ENCODE results near the gene SPRED2. TPM values are rescaled to one million over a fixed set of nuclear protein-coding genes. Genes with fewer than 3 reads are reported as not detected.
"Not testable (repeated sequence)": the region's sequence is repeated elsewhere in the genome, so short reads cannot be mapped to it uniquely, and the experiment has no call there.

Gene SPRED2
- total and polyA plus RNA-seq, 2 of the 8 experiments (the other 6 are each of a cell fraction or from before 2014, with no cell fraction given): 15.3 to 22.5 TPM

GRCh38 chr2:65338830-65339495 lies 93.4 kb downstream of the SPRED2 start:
- H4K8ac ChIP-seq (ENCODE audit: extremely low read depth, insufficient read depth, low read length); H2BK12ac ChIP-seq (ENCODE audit: low read depth, low read length); H3K18ac ChIP-seq (ENCODE audit: extremely low read depth, low read length); DNase-seq (ENCODE audit: low read depth in 1 of 2, low spot score in 2 of 2); POLR2A ChIA-PET (ENCODE audit: partially characterized antibody); H3K23ac ChIP-seq (ENCODE audit: insufficient read length); H2AK5ac ChIP-seq (ENCODE audit: low read depth, low read length); H2BK120ac ChIP-seq (replicated peaks; ENCODE audit: low read depth, low read length); H4K20me1 ChIP-seq (replicated peaks in 1 of 2; ENCODE audit: control insufficient read depth in 1 of 2, insufficient read depth in 2 of 2, low read length in 2 of 2); H3K4me1 ChIP-seq (replicated peaks in 1 of 4; ENCODE audit: control insufficient read depth in 3 of 4, insufficient read depth in 4 of 4, low read length in 3 of 4); H2BK20ac ChIP-seq (ENCODE audit: low read length); H4K91ac ChIP-seq (replicated peaks; ENCODE audit: insufficient read length, low read length); H4K5ac ChIP-seq (ENCODE audit: insufficient read length, low read depth, low read length); H3K4me3 ChIP-seq (ENCODE audit: extremely low read depth in 1 of 4, insufficient read depth in 2 of 4, low read depth in 3 of 4, low read length in 4 of 4); H3K79me1 ChIP-seq (ENCODE audit: low read depth, low read length); H3K27me3 ChIP-seq (replicated peaks in 1 of 4; ENCODE audit: control insufficient read depth in 3 of 4, extremely low read depth in 1 of 4, insufficient read depth in 3 of 4, low read length in 3 of 4); H3K9ac ChIP-seq (replicated peaks in 1 of 4; ENCODE audit: extremely low read depth in 1 of 4, low read depth in 3 of 4, low read length in 3 of 4); H3K56ac ChIP-seq (replicated peaks; ENCODE audit: insufficient read length, low read depth, low read length); FAIRE-seq; H3K27ac ChIP-seq (ENCODE audit: low read depth, low read length); H2BK5ac ChIP-seq (ENCODE audit: low read depth, low read length); H3K23me2 ChIP-seq (ENCODE audit: low read depth, low read length); H3K9me3 ChIP-seq (ENCODE audit: insufficient read depth in 2 of 2, low read depth in 1 of 2, low read length in 1 of 2); H3K4ac ChIP-seq (replicated peaks; ENCODE audit: insufficient read length, low read depth, low read length); H3K79me2 ChIP-seq (ENCODE audit: control insufficient read depth in 1 of 2, insufficient read depth in 2 of 2, low read length in 2 of 2); H2BK15ac ChIP-seq (ENCODE audit: low read length); H3K14ac ChIP-seq (ENCODE audit: insufficient read length); H3K4me2 ChIP-seq (ENCODE audit: insufficient read depth in 1 of 2, low read depth in 2 of 2, low read length in 2 of 2); H3K36me3 ChIP-seq (ENCODE audit: control insufficient read depth in 2 of 4, insufficient read depth in 4 of 4, low read length in 3 of 4); H2AFZ ChIP-seq (ENCODE audit: low read length): not testable (repeated sequence)
- WGBS, 2 experiments (ENCODE audit: extremely low coverage in 1 of 2, insufficient coverage in 1 of 2, insufficient read length in 1 of 2, insufficient replicate concordance in 2 of 2, low coverage in 1 of 2, low lambda C conversion rate in 2 of 2, missing lambda C conversion rate in 1 of 2): 91% methylated on average over 6 of the region's 39 CpGs; no CpG with 5 or more reads in 1 of the 2 experiments
- CTCF ChIA-PET (ENCODE audit: partially characterized antibody): interaction anchor here (1.7 kb wide), 1 partner anchor 13 kb away, joined by 11 read pairs; no protein-coding TSS in a partner anchor

GRCh38 chr2:65337915-65338314 lies 94.5 kb downstream of the SPRED2 start:
- H3K18ac ChIP-seq (ENCODE audit: extremely low read depth, low read length): not testable (repeated sequence)

More at GRCh38 chr2:65337915-65338314, 94.5 kb downstream of the SPRED2 start:
- H3K9ac ChIP-seq (replicated peaks in 1 of 4; ENCODE audit: extremely low read depth in 1 of 4, low read depth in 3 of 4, low read length in 3 of 4); H3K4me2 ChIP-seq (ENCODE audit: insufficient read depth in 1 of 2, low read depth in 2 of 2, low read length in 2 of 2); H2BK20ac ChIP-seq (ENCODE audit: low read length); H2AFZ ChIP-seq (ENCODE audit: low read length); H3K14ac ChIP-seq (ENCODE audit: insufficient read length); H2BK5ac ChIP-seq (ENCODE audit: low read depth, low read length); H3K4ac ChIP-seq (replicated peaks; ENCODE audit: insufficient read length, low read depth, low read length); H2BK120ac ChIP-seq (replicated peaks; ENCODE audit: low read depth, low read length); H3K4me1 ChIP-seq (replicated peaks in 1 of 4; ENCODE audit: control insufficient read depth in 3 of 4, insufficient read depth in 4 of 4, low read length in 3 of 4); H4K5ac ChIP-seq (ENCODE audit: insufficient read length, low read depth, low read length); H3K36me3 ChIP-seq (ENCODE audit: control insufficient read depth in 2 of 4, insufficient read depth in 4 of 4, low read length in 3 of 4); H2BK12ac ChIP-seq (ENCODE audit: low read depth, low read length); H4K20me1 ChIP-seq (replicated peaks in 1 of 2; ENCODE audit: control insufficient read depth in 1 of 2, insufficient read depth in 2 of 2, low read length in 2 of 2); H4K91ac ChIP-seq (replicated peaks; ENCODE audit: insufficient read length, low read length); H3K9me3 ChIP-seq (ENCODE audit: insufficient read depth in 2 of 2, low read depth in 1 of 2, low read length in 1 of 2); H2BK15ac ChIP-seq (ENCODE audit: low read length); FAIRE-seq; DNase-seq (ENCODE audit: low read depth in 1 of 2, low spot score in 2 of 2); CTCF ChIA-PET (ENCODE audit: partially characterized antibody); H2AK5ac ChIP-seq (ENCODE audit: low read depth, low read length); H4K8ac ChIP-seq (ENCODE audit: extremely low read depth, insufficient read depth, low read length); H3K23ac ChIP-seq (ENCODE audit: insufficient read length); H3K56ac ChIP-seq (replicated peaks; ENCODE audit: insufficient read length, low read depth, low read length); H3K79me1 ChIP-seq (ENCODE audit: low read depth, low read length); H3K27ac ChIP-seq (ENCODE audit: low read depth, low read length); H3K27me3 ChIP-seq (replicated peaks in 1 of 4; ENCODE audit: control insufficient read depth in 3 of 4, extremely low read depth in 1 of 4, insufficient read depth in 3 of 4, low read length in 3 of 4); H3K23me2 ChIP-seq (ENCODE audit: low read depth, low read length); H3K4me3 ChIP-seq (ENCODE audit: extremely low read depth in 1 of 4, insufficient read depth in 2 of 4, low read depth in 3 of 4, low read length in 4 of 4); H3K79me2 ChIP-seq (ENCODE audit: control insufficient read depth in 1 of 2, insufficient read depth in 2 of 2, low read length in 2 of 2): not testable (repeated sequence)
- 92 to 100% methylated on average over 1 of the region's 11 CpGs for WGBS, 2 experiments (ENCODE audit: extremely low coverage in 1 of 2, insufficient coverage in 1 of 2, insufficient read length in 1 of 2, insufficient replicate concordance in 2 of 2, low coverage in 1 of 2, low lambda C conversion rate in 2 of 2, missing lambda C conversion rate in 1 of 2)
- POLR2A ChIA-PET (ENCODE audit: partially characterized antibody): interaction anchor here (0.6 kb wide), 1 partner anchor 155 kb away, joined by 3 read pairs; no protein-coding TSS in a partner anchor

All from H1 (cell line).